ENCODE results near the gene ADAR.
A peak's percentile ranks its signal among the peaks of the same experiment; 100 is the strongest.

Gene ADAR

GRCh38 chr1:154614901-154615300 is 6.9 kb upstream of the ADAR start:
- no peak for DNase-seq

- no peak for DNase-seq
Measured at GRCh38 chr1:154614247-154614646, 6.3 kb upstream of the ADAR start.

- DNase-seq, result no peak
Measured at GRCh38 chr1:154611150-154611862, 3.3 kb upstream of the ADAR start.

DNA sequence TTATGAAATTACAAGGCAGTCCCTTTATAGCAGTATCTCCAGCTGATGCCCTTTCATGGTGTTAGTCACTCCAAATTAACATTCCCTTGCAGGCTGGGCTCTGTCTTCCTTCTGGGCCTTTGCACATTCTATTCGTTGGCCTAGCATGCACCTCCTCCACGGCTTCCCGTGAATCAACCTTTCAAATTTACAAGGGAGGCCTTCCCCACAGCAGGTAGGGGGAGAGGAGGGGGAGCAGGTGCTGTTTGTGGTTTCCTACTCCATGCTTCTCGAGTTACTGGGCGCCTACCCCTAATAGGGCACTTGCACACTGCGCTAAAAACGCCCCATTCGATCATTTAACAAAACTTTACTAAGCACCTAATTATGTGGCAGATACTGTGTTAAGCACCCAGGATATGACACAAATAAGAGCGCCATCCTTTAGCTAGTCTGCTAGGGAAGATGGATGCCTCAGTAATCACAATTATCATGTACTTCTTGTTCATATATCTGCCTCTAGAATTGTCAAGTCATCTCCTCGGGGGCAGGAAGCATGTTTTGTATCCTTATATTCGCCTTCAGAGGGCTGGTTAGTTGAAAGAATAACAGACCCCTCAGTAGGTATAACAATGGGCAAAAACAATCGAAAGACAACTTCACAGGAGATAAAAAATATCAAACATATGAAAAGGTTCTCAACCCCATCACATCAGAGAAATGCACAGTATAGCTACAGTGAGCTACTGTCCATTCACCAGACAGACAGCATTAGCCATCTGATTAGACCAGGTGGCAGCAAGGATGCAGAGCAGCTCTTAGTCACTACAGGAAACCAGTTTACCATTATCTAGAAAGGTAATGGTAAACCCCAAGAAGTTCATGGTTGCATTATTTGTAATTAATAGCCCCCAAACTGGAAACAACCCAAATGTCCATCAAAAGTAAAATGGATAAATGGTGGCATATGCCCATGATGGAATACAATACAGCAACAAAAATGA is 1.7 kb upstream of the ADAR start:
- peak; percentile 23 for DNase-seq

DNA sequence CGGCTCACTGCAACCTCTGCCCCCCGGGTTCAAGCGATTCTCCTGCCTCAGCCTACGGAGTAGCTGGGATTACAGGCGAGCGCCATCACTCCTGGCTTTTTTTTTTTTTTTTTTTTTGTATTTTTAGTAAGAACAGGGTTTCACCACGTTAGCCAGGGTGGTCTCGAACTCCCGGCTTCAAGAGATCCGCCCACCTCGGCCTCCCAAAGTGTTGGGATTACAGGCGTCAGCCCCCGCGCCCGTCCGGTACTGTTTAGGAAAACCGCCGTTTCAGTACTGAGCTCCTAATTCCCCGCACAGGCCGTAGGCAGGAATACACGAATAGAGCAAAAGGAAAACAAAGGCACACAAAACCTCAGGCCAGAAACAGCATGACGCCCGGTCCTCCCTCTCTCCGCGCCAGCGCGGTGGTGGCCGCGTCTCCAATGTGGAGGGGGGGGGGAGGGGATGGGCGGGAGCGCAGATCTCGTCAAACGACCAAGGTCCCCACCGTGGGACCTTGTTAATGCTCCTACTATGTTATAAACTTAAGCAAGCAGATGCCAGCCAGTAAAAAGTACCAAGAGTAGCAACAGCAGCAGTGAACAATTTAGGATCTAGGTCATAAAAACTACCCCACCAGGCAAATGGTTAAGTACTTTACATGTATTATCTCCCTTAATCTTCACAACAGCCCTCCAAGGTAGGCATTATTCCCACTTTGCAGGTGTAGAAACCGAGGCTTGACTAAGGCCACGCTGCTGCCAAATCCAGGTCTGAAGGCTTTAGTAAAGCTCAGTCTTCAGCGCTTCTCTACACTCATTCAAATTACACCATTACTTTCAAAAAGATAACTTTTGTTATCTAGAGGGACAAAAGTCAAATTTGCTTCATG is 648 bp upstream of the ADAR start:
- peak; percentile 16 for DNase-seq

- peak; percentile 8 for DNase-seq
Measured at GRCh38 chr1:154607106-154607608, 829 bp downstream of the ADAR start.

GRCh38 chr1:154605534-154605933 is 2.5 kb downstream of the ADAR start:
- DNase-seq, result no peak

GRCh38 chr1:154603317-154603716 is 4.7 kb downstream of the ADAR start:
- no peak for DNase-seq

- DNase-seq, result no peak
Measured at GRCh38 chr1:154599658-154600057, 8.3 kb downstream of the ADAR start.

DNA sequence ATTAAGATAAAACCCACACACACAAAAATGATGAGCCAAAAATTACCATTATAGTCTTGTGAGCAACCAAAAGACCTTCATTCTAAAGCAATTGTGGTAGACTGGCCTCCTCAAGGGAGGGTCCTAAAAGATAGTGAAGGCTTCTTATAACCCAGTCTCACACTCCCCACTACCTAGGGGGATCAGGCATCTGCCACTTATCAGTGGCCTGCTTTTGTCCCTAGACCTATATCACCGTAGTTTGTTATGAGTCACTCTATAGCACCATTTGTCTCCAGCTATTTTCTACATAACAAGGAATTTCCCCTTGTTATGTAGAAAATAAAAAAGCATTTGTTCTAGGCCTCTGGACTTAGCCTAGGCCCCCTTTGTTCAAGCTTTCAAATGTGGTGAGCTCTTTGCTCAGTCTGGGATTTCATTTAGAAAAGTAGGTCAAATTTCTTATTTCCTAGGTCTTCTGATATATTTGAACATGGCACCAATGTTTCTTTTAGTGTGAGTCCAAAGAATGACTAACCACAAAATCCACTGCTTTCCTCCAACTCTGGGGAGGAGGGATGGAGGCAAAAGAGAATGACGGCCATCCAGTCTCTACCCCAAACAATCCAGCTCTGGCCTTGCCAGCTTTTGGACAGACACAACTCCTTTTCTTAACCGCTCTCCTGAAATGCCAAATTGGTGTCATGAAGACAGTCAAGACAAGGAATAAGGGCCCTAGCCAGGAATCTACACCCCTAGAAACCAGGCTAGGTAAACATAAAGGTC is 8.9 kb downstream of the ADAR start:
- no peak for DNase-seq

DNA sequence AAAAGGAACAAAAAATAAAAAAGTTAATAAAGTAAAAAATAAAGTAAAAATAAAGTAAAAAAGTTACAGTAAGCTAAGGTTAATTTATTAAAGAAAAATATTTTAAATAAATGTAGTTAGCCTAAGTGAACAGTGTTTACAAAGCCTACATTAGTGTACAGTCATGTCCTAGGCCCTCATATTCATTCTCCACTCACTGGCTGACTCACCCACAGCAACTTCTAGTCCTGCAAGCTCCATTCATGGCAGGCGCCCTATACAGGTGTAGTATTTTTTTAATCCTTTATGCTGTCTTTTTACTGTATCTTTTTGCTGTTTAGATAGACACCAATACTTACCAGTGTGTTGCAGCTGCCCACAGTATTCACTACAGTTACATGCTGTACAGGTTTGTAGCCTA is 12.4 kb downstream of the ADAR start:
- no peak for DNase-seq

DNA sequence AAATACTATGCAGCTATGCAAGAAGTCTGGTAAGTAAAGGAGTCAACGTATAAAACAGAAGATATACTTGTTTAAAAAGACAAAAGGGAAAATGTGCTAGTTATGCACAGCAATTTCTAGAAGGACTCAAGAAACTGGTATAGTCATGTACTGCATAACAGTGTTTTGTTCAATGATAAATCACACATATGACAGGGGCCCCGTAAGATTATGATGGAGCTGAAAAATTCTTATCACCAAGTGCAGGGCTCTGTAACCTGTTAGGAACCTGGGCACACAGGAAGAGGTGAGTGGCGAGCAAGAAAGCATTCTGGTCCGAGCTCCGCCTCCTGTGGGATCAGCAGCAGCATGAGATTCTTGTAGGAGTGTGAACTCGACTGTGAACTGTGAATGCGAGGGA is 13.2 kb downstream of the ADAR start:
- no peak for DNase-seq

- DNase-seq, result no peak
Measured at GRCh38 chr1:154593390-154593789, 14.6 kb downstream of the ADAR start.

DNA sequence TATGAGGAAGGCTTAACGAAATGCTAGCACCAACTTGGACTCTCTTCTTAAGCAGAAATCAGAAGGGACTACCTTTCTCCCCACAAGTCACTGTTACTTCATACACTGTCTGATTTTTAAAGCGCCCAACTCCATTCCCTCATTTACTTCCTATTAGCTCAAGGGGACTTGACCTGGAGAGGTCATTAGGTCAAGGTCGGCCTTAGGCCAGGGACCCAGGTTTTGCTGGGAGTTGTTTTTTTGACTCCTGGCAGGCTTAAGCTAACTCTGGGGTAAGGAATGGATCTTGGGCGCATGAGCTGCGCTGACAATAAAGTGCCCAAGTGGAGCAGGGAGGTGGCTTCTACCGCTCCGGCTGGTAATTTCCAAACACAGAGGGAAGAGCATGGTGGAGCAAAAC is 16.8 kb downstream of the ADAR start:
- DNase-seq, result no peak

DNA sequence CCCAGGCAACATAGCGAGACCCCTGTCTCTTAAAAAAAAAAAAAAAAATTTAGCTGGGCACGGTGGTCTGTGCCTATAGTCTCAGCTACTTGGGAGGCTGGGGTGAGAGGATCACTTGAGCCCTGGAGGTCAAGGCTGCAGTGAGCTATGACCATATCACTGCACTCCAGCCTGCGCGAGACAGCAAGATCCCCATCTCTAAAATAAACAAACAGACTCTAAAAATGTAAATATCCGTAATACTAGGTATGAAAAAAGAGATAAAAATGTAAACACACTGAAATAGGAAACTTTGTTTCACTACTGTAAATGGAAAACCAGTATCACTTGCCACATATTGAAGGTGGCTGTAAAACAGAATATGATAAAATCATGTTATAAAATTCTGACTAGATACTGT is 17.2 kb downstream of the ADAR start:
- no peak for DNase-seq

DNA sequence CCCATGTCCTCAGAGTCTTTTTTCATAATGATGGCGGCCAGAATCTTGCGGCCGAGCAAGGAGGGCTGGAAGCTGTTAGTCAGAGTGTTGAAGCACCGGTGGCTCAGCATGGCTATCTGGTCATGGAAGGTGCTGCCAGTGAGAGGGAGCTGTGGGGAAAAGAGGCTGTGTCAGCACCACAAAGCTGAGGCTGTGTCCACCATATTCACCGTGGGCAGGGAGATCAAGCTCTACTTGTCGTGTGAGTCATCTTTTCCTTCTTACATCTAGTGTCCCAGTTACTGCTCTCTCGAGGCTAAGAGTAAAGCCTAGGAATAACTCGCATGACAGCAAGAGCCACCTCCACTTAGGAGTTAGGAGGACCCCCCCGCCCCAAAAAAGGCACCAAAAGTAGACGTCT is 18.2 kb downstream of the ADAR start:
- no peak for DNase-seq

DNA sequence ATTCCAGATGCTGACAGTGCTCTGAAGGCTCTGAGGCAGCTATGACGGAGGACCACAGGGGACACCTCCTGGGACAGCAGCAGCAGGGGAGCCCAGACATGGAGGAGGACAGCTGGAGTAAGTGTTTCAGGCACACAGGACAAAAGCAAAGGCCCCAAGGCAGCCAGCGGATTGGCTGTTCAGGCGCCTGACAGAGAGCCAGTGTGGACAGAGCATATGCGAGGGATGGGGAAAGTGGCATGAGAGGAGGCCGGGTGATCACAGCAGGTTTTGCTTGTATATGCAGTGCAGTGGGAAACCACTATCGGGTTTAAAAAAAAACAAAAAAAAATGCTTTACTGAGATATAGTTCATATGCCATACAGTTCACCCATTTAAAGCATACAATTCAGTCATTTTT is 21.3 kb downstream of the ADAR start:
- DNase-seq, result no peak

- DNase-seq, result no peak
Measured at GRCh38 chr1:154586231-154586630, 21.8 kb downstream of the ADAR start.

DNA sequence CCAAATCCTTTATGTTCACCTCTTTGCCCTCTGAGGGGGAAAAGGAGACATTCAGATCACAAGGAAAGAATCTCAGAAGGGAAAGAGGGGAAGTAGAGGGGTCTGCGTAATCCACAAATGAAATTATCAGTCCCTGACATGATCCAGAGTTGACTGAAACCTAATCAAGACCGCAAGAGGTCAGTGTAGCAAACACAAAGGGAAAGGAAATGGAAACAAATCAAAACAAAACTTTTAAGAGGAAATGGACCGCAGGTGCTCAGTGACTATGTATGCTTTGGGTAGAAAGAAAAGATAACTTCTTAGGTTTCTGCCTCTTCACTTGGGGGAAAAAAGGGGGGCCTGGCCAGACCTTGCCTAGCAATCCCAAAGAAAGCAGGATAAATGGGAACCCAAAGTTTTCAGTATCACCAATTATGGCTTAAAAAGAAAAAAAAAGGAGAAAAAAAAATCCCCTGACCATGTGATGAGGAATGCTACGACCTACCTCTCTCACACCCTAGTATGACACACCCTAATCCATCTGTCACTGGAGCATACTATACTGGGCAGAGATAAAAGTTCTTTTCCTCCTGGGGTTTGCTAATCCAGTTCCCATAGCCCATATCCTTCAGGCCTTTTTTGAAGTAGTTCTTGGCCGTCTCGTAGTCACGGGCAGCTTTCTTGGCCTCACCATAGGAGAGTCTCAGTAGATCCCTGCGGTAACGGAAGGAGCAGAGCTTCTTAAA is 23.6 kb downstream of the ADAR start:
- DNase-seq, result no peak

DNA sequence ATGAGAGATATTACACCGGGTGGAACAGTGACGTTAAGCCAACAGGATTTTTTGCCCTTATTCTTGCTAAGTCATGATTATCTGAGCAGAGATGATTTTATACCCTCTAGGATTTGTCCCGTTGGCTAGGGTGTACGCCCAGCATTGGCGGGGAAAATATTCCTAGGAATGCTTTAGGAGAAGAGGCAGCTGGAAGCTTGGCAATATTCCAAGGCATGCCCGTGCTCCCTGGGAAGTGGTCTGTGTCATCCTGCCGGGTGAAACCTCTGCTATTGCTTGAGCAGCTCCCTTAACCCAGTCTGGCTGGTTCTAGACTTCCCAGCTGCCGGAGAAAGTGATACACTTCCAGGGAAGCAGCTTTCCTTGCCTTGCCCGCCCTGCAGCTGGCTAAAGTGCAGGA is 24.2 kb downstream of the ADAR start:
- no peak for DNase-seq

DNA sequence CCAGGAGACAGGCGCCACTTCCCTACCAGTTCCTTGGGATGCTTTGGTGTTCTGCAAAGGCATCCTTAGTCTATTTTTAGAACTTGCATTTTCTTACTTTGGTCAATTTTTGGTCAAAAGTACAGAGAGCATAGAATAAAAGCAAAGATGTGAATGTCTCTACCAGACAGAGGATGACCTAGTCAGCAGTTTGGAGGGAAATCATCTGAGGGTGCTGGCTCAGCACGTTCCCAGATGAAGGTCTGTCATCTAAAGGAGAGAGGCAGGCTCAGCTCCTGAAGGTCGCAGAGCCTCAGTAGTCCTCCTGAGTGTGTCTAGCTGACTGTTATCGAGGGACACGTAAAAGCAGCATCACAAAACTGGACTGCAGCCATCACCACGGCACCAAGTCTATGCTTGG is 25.1 kb downstream of the ADAR start:
- DNase-seq, result no peak

Data from T-helper 9 cell (primary cell).